Loucy (cell line): ENCODE data around the gene CDH2.

ENCODE experiments used
- H2AFZ ChIP-seq: fragments of 200-600 bp; sonication (generic); 2 replicates; pipeline ENCODE4 v1.6.0; 2016; ENCODE audit warnings: antibody characterized with exemption, mild to moderate bottlenecking, low read length, moderate library complexity
- H3F3A ChIP-seq: fragments of 200-600 bp; 2 replicates; pipeline ENCODE4 v1.6.0; 2016; ENCODE audit warnings: antibody characterized with exemption, low read depth, mild to moderate bottlenecking
- H3K27me3 ChIP-seq: fragments of 200-600 bp; sonication (generic); 2 replicates; pipeline ENCODE4 v1.6.1; 2014; ENCODE audit warnings: low read length, mild to moderate bottlenecking; ENCODE audit not compliant: insufficient read depth, poor library complexity, severe bottlenecking
- H3K36me3 ChIP-seq: fragments of 200-600 bp; sonication (generic); 2 replicates; pipeline ENCODE4 v1.6.1; 2016; ENCODE audit warnings: low read length; ENCODE audit not compliant: insufficient read depth
- H3K4me1 ChIP-seq: fragments of 200-600 bp; sonication (generic); 2 replicates; pipeline ENCODE4 v1.5.1; 2014; ENCODE audit warnings: low read length, mild to moderate bottlenecking; ENCODE audit not compliant: insufficient read depth, poor library complexity, severe bottlenecking
- H3K4me2 ChIP-seq: fragments of 200-600 bp; sonication (generic); 2 replicates; pipeline ENCODE4 v1.6.0; 2014; ENCODE audit warnings: antibody characterized with exemption, low read length, low read depth, mild to moderate bottlenecking; ENCODE audit not compliant: poor library complexity, severe bottlenecking
- H3K4me3 ChIP-seq: fragments of 200-600 bp; sonication (generic); 2 replicates; pipeline ENCODE4 v1.5.1; 2014; ENCODE audit warnings: low read length, mild to moderate bottlenecking, mixed read lengths; ENCODE audit not compliant: poor library complexity, severe bottlenecking
- H3K79me2 ChIP-seq: fragments of 200-600 bp; sonication (generic); 2 replicates; pipeline ENCODE4 v1.6.1; 2014; ENCODE audit warnings: low read length; ENCODE audit not compliant: insufficient read depth
- H3K9ac ChIP-seq: fragments of 200-600 bp; sonication (generic); 2 replicates; pipeline ENCODE4 v1.6.0; 2014; ENCODE audit warnings: mild to moderate bottlenecking, low read depth, low read length, moderate library complexity; ENCODE audit not compliant: poor library complexity, severe bottlenecking
- H3K9me2 ChIP-seq: fragments of 200-600 bp; sonication (generic); replicated peaks from 2 replicates; pipeline ENCODE4 v1.6.1; 2016; ENCODE audit warnings: low read depth, low read length, mixed read lengths
- H3K9me3 ChIP-seq: fragments of 200-600 bp; sonication (generic); 2 replicates; pipeline ENCODE4 v1.6.1; 2014; ENCODE audit warnings: mild to moderate bottlenecking, antibody characterized with exemption, low read length, low read depth; ENCODE audit not compliant: insufficient read depth
- H4K20me1 ChIP-seq: fragments of 200-600 bp; sonication (generic); 2 replicates; pipeline ENCODE4 v1.6.0; 2014; ENCODE audit warnings: antibody characterized with exemption, low read length, mild to moderate bottlenecking; ENCODE audit not compliant: insufficient read depth, poor library complexity, severe bottlenecking
- EZH2phosphoT487 ChIP-seq: fragments of 200-600 bp; IDR thresholded peaks from 2 replicates; pipeline ENCODE4 v1.6.1; 2018; ENCODE audit warnings: antibody characterized with exemption, mild to moderate bottlenecking, moderate library complexity, borderline replicate concordance
- TF ChIP-seq, protein P1 (sequence below): fragments of 200-600 bp; sonication (generic); conservative IDR thresholded peaks from 2 replicates; pipeline ENCODE4 v1.5.1; 2014; ENCODE audit warnings: mild to moderate bottlenecking, antibody characterized with exemption, low read length

The CDH2 gene

DNA sequence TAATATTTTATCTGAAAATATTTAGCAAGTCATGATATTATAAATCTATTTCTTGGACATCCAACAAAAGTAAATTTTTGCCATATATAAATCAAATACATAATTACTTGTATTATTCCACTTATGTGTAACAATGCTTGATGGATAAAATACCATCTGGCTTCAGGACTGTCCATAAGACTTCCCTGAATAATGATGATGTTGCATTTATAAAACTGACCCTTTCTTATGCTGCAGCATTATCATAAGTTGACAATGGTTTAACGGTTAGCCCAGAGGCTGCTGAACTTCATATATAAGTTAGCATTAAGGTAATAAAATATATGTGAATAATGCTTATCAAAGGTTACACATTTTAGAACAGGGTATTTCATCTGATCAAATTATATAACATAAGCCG lies 95.4 kb downstream of the CDH2 start:
- Histone ChIP-seq H3K4me3 (no peak overlapping the region), H3K79me2 (peaks cover 5% of the 10 kb centered on the region; the same call in 1 of the 2 replicates), H4K20me1 (no peaks in the 10 kb centered on the region), H3K27me3 (no peaks in the 10 kb centered on the region), H3K9ac (no peak overlapping the region), H2AFZ (no peak overlapping the region), H3K4me2 (no peak overlapping the region), H3F3A (no peaks in the 10 kb centered on the region), H3K4me1 (peaks cover 14% of the 10 kb centered on the region), H3K36me3 (no peaks in the 10 kb centered on the region), H3K9me3 (no peaks in the 10 kb centered on the region), H3K9me2 (no peaks in the 10 kb centered on the region)
- TF ChIP-seq, protein P1, sequence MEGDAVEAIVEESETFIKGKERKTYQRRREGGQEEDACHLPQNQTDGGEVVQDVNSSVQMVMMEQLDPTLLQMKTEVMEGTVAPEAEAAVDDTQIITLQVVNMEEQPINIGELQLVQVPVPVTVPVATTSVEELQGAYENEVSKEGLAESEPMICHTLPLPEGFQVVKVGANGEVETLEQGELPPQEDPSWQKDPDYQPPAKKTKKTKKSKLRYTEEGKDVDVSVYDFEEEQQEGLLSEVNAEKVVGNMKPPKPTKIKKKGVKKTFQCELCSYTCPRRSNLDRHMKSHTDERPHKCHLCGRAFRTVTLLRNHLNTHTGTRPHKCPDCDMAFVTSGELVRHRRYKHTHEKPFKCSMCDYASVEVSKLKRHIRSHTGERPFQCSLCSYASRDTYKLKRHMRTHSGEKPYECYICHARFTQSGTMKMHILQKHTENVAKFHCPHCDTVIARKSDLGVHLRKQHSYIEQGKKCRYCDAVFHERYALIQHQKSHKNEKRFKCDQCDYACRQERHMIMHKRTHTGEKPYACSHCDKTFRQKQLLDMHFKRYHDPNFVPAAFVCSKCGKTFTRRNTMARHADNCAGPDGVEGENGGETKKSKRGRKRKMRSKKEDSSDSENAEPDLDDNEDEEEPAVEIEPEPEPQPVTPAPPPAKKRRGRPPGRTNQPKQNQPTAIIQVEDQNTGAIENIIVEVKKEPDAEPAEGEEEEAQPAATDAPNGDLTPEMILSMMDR = no peak
- no peak for TF ChIP-seq EZH2phosphoT487

GRCh38 chr18:28080876-28081300 lies 96.0 kb downstream of the CDH2 start:
- no peaks in the 10 kb centered on the region for H3F3A ChIP-seq
- no peaks in the 10 kb centered on the region for H3K27me3 ChIP-seq
- H2AFZ ChIP-seq = no peak overlapping the region
- no peaks in the 10 kb centered on the region for H3K36me3 ChIP-seq
- no peaks in the 10 kb centered on the region for H3K9me2 ChIP-seq
- no peak overlapping the region for H3K9ac ChIP-seq
- H3K4me1 ChIP-seq = peaks cover 14% of the 10 kb centered on the region
- no peak overlapping the region for H3K4me3 ChIP-seq
- H3K4me2 ChIP-seq = no peak overlapping the region
- H3K79me2 ChIP-seq = peaks cover 5% of the 10 kb centered on the region; the same call in 1 of the 2 replicates
- TF ChIP-seq, protein P1 = no peak
- no peak for TF ChIP-seq EZH2phosphoT487
- no peaks in the 10 kb centered on the region for H4K20me1 ChIP-seq
- no peaks in the 10 kb centered on the region for H3K9me3 ChIP-seq

DNA sequence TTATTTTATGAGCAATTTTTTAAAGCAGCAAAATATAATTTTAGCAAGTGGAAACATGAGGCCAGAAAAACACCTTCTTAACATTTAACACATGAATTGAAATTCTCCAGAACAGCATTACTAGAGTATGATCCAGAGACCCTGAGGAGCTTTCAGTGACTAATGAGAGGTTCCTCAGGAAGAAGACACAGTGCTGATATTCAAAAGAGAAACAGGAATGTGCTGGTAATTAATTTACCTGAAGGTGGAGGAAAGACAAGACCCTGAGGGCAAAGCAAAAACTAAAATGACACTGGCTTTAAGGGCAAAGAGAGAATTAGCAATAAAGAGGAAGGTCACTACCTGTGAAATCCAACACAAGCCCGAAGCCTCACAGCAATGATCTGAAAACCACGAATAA lies 97.0 kb downstream of the CDH2 start:
- no peak overlapping the region for H3K9ac ChIP-seq
- no peak overlapping the region for H2AFZ ChIP-seq
- peaks cover 14% of the 10 kb centered on the region for H3K4me1 ChIP-seq
- H3K36me3 ChIP-seq = no peaks in the 10 kb centered on the region
- H3F3A ChIP-seq = no peaks in the 10 kb centered on the region
- no peak overlapping the region for H3K4me3 ChIP-seq
- no peaks in the 10 kb centered on the region for H4K20me1 ChIP-seq
- H3K4me2 ChIP-seq = no peak overlapping the region
- TF ChIP-seq EZH2phosphoT487 = no peak
- TF ChIP-seq, protein P1 = no peak
- H3K79me2 ChIP-seq = peaks cover 5% of the 10 kb centered on the region; the same call in 1 of the 2 replicates
- no peaks in the 10 kb centered on the region for H3K9me2 ChIP-seq
- no peaks in the 10 kb centered on the region for H3K9me3 ChIP-seq
- H3K27me3 ChIP-seq = no peaks in the 10 kb centered on the region
